NCI-H345 treated with DMSO at 0.1 percent for 48 hours (cell line): ENCODE results near the gene CXorf38.
"Not testable (repeated sequence)": the region's sequence is repeated elsewhere in the genome, so short reads cannot be mapped to it uniquely, and the experiment has no call there.

Experiments
- DNase-seq: peaks from one replicate; lab custom pipeline; 2025; ENCODE audit not compliant: unreplicated experiment; lab: John Stamatoyannopoulos, UW

The CXorf38 gene

DNA sequence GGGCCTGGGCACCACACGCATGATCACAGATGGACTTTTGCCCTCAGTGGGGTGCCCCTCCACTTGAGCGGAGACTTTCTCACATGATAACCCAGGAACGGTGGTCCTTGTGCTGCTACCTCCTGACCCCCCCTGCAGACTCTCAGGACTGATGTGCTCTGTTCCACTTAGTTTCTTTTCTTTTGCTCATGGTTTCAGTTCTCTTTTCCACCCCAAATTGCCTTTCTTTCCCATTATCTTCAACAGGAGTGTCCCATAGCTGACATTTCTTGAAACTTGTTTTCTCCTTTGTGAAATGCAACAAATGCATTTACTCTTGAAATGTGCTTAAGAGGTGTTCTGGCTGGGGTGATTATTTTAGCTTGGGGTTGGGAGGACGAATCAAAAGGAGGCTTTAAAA is 15.2 kb downstream of the CXorf38 start:
- no peak for DNase-seq

DNA sequence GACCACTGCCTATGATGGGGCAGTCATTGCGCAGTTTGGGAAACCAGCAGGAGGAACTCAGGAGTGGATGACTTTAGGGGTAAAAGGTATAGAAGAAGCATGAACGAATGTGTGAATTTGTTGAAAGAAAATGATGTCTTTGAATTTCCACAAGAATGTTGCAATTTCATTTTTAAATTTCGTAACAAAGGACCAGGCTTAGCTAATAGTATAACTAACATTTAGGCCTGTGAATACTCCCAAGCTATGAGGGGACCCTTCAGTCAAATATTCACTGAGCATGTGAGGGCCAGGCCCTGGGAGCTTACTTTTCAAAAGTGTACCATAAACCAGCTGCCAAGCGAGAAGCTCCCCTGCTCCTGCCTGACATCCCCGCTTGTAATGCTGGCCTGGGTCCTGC is 18.9 kb downstream of the CXorf38 start:
- DNase-seq: no peak

DNA sequence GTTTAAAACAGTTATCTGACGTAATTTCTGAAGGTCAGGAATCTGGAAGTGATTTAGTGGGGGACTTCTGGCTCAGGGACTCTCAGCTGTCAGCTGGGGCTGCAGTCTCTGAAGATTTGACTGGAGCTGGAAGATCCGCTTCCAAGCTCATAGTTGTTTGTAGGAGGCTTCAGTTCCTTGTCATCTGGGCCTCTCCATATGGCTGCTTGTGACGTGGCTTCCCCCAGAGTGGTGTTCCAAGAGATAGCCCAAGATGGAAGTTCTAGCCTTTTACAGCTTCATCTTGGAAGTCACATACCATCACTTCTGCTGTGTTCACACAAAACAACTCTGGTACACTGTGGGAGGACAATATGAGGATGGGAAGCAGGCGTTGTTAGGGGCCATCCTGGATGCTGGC is 22.1 kb downstream of the CXorf38 start:
- DNase-seq: no peak

GRCh38 chrX:40623665-40624064 is 23.7 kb downstream of the CXorf38 start:
- no peak for DNase-seq

DNA sequence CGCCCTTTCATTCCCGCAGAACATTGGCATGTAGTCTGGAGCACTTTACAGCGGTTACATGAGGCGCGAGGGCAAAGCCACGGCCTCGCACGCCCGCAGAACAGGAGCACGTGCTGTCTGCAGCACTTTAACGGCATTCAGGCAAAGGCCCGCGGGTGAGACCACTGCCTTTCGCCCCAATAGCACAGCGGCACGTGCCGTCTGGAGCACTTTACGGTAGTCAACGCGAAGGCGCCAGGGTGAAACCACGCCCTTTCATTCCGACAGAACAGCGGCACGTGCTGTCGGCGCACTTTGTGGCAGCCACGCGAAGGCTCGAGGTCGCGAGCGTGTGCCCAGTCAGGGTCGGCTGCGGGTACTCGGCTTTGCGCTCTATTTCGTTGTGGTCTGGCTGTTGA is 24.2 kb downstream of the CXorf38 start, which contains the start of gene MPC1L:
MPC1L (plus strand) TSS at position 290 of the 398 bp plus-strand sequence. CDS start 138 bp downstream, outside the sequence.
- no peak for DNase-seq

GRCh38 chrX:40622479-40623138 is 24.8 kb downstream of the CXorf38 start:
- DNase-seq: no peak

- DNase-seq: no peak
These were observed 29.8 kb downstream of the CXorf38 start for GRCh38 chrX:40617566-40617965.

DNA sequence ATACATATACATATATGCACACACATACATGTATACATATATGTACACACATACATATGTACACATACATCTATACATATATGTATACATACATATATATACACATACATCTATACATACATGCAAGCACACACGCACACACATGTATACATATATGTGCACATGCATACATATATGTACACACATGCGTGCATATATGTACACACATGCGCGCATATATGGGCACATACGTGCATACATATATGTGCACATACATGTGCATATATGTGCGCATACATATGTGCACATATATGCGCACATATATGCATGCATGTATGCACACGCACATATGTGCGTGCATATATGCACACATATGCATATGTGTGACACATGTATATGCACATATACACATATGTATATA is 31.4 kb downstream of the CXorf38 start:
- no peak for DNase-seq

DNA sequence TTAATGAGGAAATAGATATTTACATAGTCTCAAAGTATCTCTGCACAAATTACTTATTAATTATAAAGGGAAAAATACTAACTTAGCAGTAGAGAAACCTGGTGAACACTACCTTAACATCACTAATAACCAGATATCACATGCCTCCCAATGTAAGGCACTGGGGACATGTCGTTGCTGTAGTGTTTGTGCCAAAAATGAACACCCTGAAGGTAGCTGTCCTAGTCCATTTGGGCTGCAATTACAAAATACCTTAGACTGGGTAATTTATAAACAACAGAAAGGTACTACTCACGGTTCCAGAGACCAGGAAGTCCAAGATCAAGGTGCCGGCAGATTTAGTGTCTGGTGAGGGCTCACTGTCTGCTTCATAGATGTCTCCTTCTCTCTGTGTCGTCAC is 34.9 kb downstream of the CXorf38 start:
- no peak for DNase-seq

- DNase-seq: no peak
These were observed 40.0 kb downstream of the CXorf38 start for GRCh38 chrX:40607381-40607780.

DNA sequence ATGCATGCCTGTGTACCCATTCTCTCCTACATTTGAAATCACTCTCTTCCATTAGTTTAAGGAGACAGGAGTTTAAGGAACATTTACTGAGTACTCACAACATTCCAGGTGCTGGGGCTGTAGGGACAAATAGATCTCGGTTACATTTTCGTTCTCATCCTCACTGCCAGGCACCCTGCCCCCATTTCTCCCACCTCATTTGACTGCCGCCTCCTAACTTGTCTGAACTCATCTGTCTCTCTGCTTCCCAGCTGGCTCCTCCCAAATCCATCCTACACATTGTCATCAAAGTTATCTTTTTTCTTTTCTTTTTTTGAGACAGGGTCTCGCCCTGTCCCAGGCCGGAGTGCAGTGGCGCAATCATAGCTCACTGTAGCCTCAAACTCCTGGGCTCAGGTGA is 43.9 kb downstream of the CXorf38 start:
- no peak for DNase-seq

- not testable (repeated sequence) for DNase-seq
These were observed 57.6 kb downstream of the CXorf38 start for GRCh38 chrX:40589616-40590321.

DNA sequence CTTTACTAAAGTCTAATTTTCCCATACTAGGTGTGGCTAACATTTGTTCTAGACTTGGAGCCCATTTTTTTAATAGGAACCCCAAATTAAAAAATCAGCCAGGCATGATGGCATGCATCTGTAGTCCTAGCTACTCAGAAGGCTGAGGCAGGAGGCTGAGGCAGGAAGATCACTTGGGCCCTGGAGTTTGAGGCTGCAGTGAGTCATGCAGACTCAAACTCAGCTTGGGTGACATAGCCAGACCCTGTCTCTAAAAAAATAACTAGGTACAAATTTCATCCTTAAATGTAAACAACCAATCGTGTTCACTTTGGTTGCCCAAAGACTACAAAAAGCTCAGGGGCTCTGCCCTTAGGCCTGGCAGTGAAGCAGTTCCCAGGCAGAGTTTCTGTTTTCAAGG is 59.7 kb downstream of the CXorf38 start:
- DNase-seq: not testable (repeated sequence)

- no peak for DNase-seq
These were observed 64.5 kb downstream of the CXorf38 start for GRCh38 chrX:40582811-40583210.

GRCh38 chrX:40582178-40582577 is 65.2 kb downstream of the CXorf38 start:
- not testable (repeated sequence) for DNase-seq

GRCh38 chrX:40581336-40581920 is 65.9 kb downstream of the CXorf38 start:
- DNase-seq: no peak

DNA sequence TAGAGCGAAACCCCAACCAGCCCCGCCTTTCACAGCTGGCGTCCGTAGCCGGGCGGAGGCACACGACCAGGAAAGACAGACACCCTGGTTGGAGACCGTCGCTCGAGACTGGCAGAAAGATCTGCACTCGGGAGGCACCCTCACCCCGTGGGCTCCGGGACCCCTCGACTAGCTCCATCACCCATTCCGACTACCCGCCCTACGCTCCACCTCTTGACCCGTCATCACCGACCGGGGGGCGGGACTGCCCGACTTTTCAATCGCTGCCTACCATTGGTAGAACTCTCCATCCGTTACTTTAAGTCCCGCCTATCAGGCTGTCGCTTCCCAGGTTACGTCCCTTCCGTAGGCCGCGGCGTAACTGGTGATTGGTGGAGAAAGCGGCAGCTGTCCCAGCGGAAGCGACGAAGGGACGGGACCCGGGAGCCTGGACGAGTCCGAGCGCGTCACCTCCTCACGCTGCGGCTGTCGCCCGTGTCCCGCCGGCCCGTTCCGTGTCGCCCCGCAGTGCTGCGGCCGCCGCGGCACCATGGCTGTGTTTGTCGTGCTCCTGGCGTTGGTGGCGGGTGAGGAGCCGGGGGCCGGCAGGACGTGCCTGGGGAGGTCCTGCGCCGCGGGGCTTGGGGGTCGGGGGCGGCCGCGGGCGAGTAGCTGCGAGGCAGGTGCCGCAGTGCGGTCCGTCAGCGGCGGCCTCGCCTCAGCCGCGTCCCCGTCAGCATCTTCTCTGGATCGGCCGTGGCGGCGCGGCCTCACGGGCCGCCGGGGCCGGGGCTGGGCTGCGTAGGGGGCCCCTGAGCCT is 66.6 kb downstream of the CXorf38 start, which contains the start of gene ATP6AP2:
ATP6AP2 (plus strand) TSS at position 434 of the 799 bp plus-strand sequence; CDS start at position 530, 96 bp downstream.
- DNase-seq: peak; percentile 91

- no peak for DNase-seq
These were observed 67.3 kb downstream of the CXorf38 start for GRCh38 chrX:40579900-40580536.

GRCh38 chrX:40579141-40579540 is 68.2 kb downstream of the CXorf38 start:
- DNase-seq: no peak

DNA sequence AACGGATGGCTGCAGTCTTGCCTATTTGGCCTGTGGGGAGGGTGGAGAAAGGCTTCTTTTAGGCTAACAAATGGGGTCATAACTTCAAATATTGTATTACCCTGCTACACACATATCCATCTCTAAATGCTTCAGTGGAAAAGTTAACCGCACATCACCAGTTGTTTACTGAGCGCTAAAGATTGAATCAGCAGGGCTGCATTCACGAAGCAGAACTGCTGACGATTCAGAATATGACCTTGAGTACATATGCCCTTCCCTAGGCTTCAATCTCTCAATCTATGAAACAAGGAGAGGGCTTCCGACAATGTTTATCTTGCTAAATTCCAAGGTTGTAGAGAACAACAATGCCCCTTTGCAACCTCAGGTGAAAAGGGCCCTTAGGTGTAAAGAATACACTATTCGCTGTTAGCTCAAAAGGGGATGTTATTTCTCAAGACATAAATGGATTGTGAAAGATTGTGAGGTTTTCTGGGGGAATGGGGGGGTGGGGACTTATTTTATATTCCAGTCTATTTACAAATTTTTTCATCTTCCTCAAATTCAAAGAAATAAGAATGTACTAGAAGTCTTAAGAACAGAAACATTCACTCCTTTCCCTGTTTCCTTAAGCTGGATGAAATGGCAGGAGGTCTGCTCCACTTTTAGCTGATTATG is 69.2 kb downstream of the CXorf38 start:
- no peak for DNase-seq
